IMR-90 (cell line): ENCODE measurements around the gene ERVK3-1. TPM values are rescaled to one million over a fixed set of nuclear protein-coding genes. Genes with fewer than 3 reads are reported as not detected.

Source experiments
- ATAC-seq: fragments of 200-7000 bp; cut with Tn5 transposase; 2 replicates; pipeline ENCODE4 v1.9.1; 2020; ENCODE audit warnings: low read depth, mild to moderate bottlenecking, moderate library complexity
- BruUV-seq: library from RNA; stranded (reverse); fragments of 400-500 nt; replicated peaks from 2 replicates; lab custom pipeline; 2021; lab: Mats Ljungman, UMichigan
- CTCF ChIA-PET: fragments of 300-600 bp; formaldehyde crosslinking; extraction: SDS; loops from one replicate; lab custom pipeline; 2021; ENCODE audit warnings: antibody characterized with exemption; lab: Yijun Ruan, JAX
- POLR2A ChIA-PET: fragments of 300-600 bp; sonication (Branson Sonifier 250); formaldehyde crosslinking; loops from one replicate; lab custom pipeline; 2022; ENCODE audit warnings: antibody characterized with exemption; ENCODE audit not compliant: unreplicated experiment; lab: Charles Lee
- DNase-seq: peaks from one replicate; pipeline ENCODE4 v3.0.0; 2013
- H2AFZ ChIP-seq: replicated peaks from 2 replicates; pipeline ENCODE3; 2013; ENCODE audit warnings: low read length, mild to moderate bottlenecking; ENCODE audit not compliant: poor library complexity
- H2AK5ac ChIP-seq: 2 replicates; pipeline ENCODE4 v1.6.1; 2013; ENCODE audit warnings: low read depth, low read length, inconsistent platforms
- H2AK9ac ChIP-seq: replicated peaks from 2 replicates; pipeline ENCODE3; 2013; ENCODE audit warnings: mild to moderate bottlenecking, low read depth, low read length, moderate library complexity; ENCODE audit not compliant: poor library complexity
- H2BK120ac ChIP-seq: 2 replicates; pipeline ENCODE4 v1.6.1; 2013; ENCODE audit warnings: low read depth, low read length, inconsistent platforms
- H2BK15ac ChIP-seq: 3 replicates; pipeline ENCODE4 v1.6.1; 2013; ENCODE audit warnings: low read depth, low read length, inconsistent platforms
- H2BK20ac ChIP-seq: 2 replicates; pipeline ENCODE4 v1.6.1; 2013; ENCODE audit warnings: low read depth, mild to moderate bottlenecking, inconsistent platforms, low read length, moderate library complexity
- H2BK5ac ChIP-seq: 2 replicates; pipeline ENCODE4 v1.6.1; 2013; ENCODE audit warnings: mild to moderate bottlenecking, low read depth, low read length, inconsistent platforms; ENCODE audit not compliant: poor library complexity, severe bottlenecking
- H3K14ac ChIP-seq: replicated peaks from 2 replicates; pipeline ENCODE4 v1.6.1; 2013; ENCODE audit warnings: low read depth, low read length, inconsistent platforms
- H3K18ac ChIP-seq: 2 replicates; pipeline ENCODE4 v1.6.1; 2013; ENCODE audit warnings: low read depth, low read length, control low read depth
- H3K23ac ChIP-seq: 2 replicates; pipeline ENCODE4 v1.6.1; 2013; ENCODE audit warnings: low read depth, low read length, inconsistent platforms
- H3K27ac ChIP-seq: 2 replicates; pipeline ENCODE4 v1.5.1; 2013; ENCODE audit warnings: mild to moderate bottlenecking, control low read depth, low read length; ENCODE audit not compliant: insufficient read depth
- H3K27me3 ChIP-seq: 2 replicates; pipeline ENCODE4 v1.6.1; 2013; ENCODE audit warnings: low read length; ENCODE audit not compliant: control insufficient read depth, insufficient read depth
- H3K36me3 ChIP-seq: 2 replicates; pipeline ENCODE4 v1.6.1; 2013; ENCODE audit warnings: low read length, mixed read lengths; ENCODE audit not compliant: control insufficient read depth, insufficient read depth
- H3K4ac ChIP-seq: 2 replicates; pipeline ENCODE4 v1.6.1; 2013; ENCODE audit warnings: low read depth, low read length, inconsistent platforms
- H3K4me1 ChIP-seq: 2 replicates; pipeline ENCODE4 v1.6.1; 2013; ENCODE audit warnings: low read length, mixed read lengths; ENCODE audit not compliant: control insufficient read depth, insufficient read depth
- H3K4me2 ChIP-seq: 2 replicates; pipeline ENCODE4 v1.6.1; 2013; ENCODE audit warnings: low read depth, mild to moderate bottlenecking, control low read depth, low read length, moderate library complexity
- H3K4me3 ChIP-seq: 2 replicates; pipeline ENCODE4 v1.5.1; 2013; ENCODE audit warnings: low read depth, mild to moderate bottlenecking, control low read depth, low read length, moderate library complexity; ENCODE audit not compliant: insufficient read depth
- H3K56ac ChIP-seq: 2 replicates; pipeline ENCODE4 v1.6.1; 2013; ENCODE audit warnings: low read length, inconsistent platforms; ENCODE audit not compliant: insufficient read depth; ENCODE audit errors: extremely low read depth
- H3K79me1 ChIP-seq, 2 experiments: 2 replicates each; pipeline ENCODE4 v1.6.1; 2013; ENCODE audit warnings: low read length in 2 of 2, inconsistent platforms in 1 of 2, low read depth in 1 of 2
- H3K9ac ChIP-seq: 2 replicates; pipeline ENCODE4 v1.6.1; 2013; ENCODE audit warnings: low read depth, low read length, control low read depth
- H3K9me1 ChIP-seq: 2 replicates; pipeline ENCODE4 v1.6.1; 2013; ENCODE audit warnings: low read length, inconsistent platforms; ENCODE audit not compliant: insufficient read depth
- H3K9me3 ChIP-seq: 2 replicates; pipeline ENCODE4 v1.6.1; 2013; ENCODE audit warnings: low read length; ENCODE audit not compliant: control insufficient read depth, insufficient read depth
- H4K20me1 ChIP-seq: 2 replicates; pipeline ENCODE4 v1.6.1; 2013; ENCODE audit warnings: low read length, inconsistent platforms; ENCODE audit not compliant: insufficient read depth
- H4K5ac ChIP-seq: 2 replicates; pipeline ENCODE4 v1.6.1; 2013; ENCODE audit warnings: mild to moderate bottlenecking, low read depth, low read length, control low read depth
- H4K8ac ChIP-seq, 2 experiments: 2 replicates each; pipeline ENCODE4 v1.6.1; 2013; ENCODE audit warnings: low read depth in 2 of 2, low read length in 2 of 2, control low read depth in 1 of 2, inconsistent platforms in 1 of 2
- H4K91ac ChIP-seq: 2 replicates; pipeline ENCODE4 v1.6.1; 2013; ENCODE audit warnings: low read depth, low read length, inconsistent platforms; ENCODE audit not compliant: insufficient read depth
- RAD21 ChIP-seq: IDR thresholded peaks from 2 replicates; pipeline ENCODE4 v1.6.1; 2012; ENCODE audit warnings: low read length, improper control_type of control experiment
- RCOR1 ChIP-seq: IDR thresholded peaks from 2 replicates; pipeline ENCODE4 v1.6.1; 2012; ENCODE audit warnings: mild to moderate bottlenecking, low read length, improper control_type of control experiment; ENCODE audit not compliant: insufficient replicate concordance
- RFX5 ChIP-seq: IDR thresholded peaks from 2 replicates; pipeline ENCODE4 v1.8.0; 2012; ENCODE audit warnings: low read depth, mild to moderate bottlenecking, low read length, moderate library complexity
- WGBS, 2 experiments: methylation state at CpG; one replicate each; pipeline versions ENCODE4 v1.1.5 to v1.1.7; 2013; ENCODE audit warnings: missing lambda C conversion rate in 2 of 2; ENCODE audit not compliant: insufficient read length in 1 of 2; ENCODE audit errors: extremely low coverage in 2 of 2; 5-methylcytosine and 5-hydroxymethylcytosine counted together
- dilution Hi-C: fragments of 300-500 bp; cut with HindIII; formaldehyde crosslinking; loops from one replicate; pipeline ENCODE4 v1.14.3; 2018; ENCODE audit warnings: low sequenced_read_pairs; ENCODE audit not compliant: unreplicated experiment
- in situ Hi-C: fragments of 300-500 bp; cut with MboI; formaldehyde crosslinking; loops from 3 replicates; pipeline ENCODE4 v1.14.3; 2019; ENCODE audit warnings: low sequenced_read_pairs, inconsistent platforms, mixed read lengths
- intact Hi-C: fragments of 100-400 bp; cut with micrococcal nuclease; formaldehyde crosslinking; loops from 2 replicates; pipeline ENCODE4 v1.10.0; 2022
- polyA plus RNA-seq, 3 experiments: library from polyadenylated mRNA; depleted of rRNA; stranded (reverse); fragments of >200 nt; gene quantifications; 2 replicates each; pipeline ENCODE4 v1.2.3, GENCODE V29; 2012; ENCODE audit warnings: low replicate concordance in 1 of 3
- total RNA-seq: library from RNA; depleted of rRNA; stranded (reverse); fragments of >200 nt; gene quantifications from 2 replicates; pipeline ENCODE4 v1.2.3, GENCODE V29; 2012

Gene ERVK3-1
- total and polyA plus RNA-seq, 2 of the 4 experiments (the other 2 are of a cell fraction): 33.0 to 39.3 TPM

DNA sequence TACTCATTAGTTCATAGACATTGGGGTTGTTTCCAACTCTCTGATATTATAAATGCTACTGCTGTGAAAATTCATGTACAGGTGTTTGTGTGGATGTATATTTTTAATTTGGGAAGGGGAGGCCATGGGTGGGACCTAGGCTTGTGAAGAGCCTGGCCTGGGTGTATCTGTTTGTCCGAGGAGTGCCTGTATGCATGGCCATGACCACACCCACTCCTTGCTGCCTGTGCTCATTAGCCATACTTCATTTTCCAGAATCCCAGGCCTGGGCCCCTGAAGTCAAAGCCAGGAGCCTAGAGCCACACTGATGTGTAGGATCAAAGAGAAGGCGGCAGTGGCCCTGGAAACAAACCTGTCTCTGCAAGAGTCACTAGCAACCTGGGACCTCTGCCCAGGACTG is 10.4 kb downstream of the ERVK3-1 start:
- Histone ChIP-seq H4K91ac (no peak overlapping the region), H3K36me3 (peaks cover 44% of the 10 kb centered on the region), H3K79me1 (peaks cover 20 to 22% of the 10 kb centered on the region in 2 experiments; a peak in 3 of 4 replicates), H4K20me1 (peaks cover 28% of the 10 kb centered on the region), H3K27ac (no peak overlapping the region), H3K4me2 (no peak overlapping the region), H3K14ac (no peak overlapping the region), H2AFZ (no peak overlapping the region), H3K9me3 (no peaks in the 10 kb centered on the region), H2AK5ac (no peak overlapping the region), H3K56ac (no peak overlapping the region), H3K9me1 (0 out of 2 replicates have a peak, but pooled peaks cover 10% of the 10 kb centered on the region), H3K4me1 (no peaks in the 10 kb centered on the region), H2BK120ac (no peak overlapping the region), H4K5ac (no peak overlapping the region), H3K4ac (no peak overlapping the region), H4K8ac (no peak overlapping the region), H3K18ac (no peak overlapping the region), H2BK15ac (no peak overlapping the region), H2AK9ac (no peak overlapping the region), H3K27me3 (no peaks in the 10 kb centered on the region), H3K4me3 (no peak overlapping the region), H3K9ac (no peak overlapping the region), H2BK20ac (no peak overlapping the region), H3K23ac (no peak overlapping the region), H2BK5ac (no peak overlapping the region)
- no peak for ATAC-seq
- no peak for DNase-seq
- ChIA-PET POLR2A (no interaction called here), CTCF (no interaction called here)
- no CpG with 5 or more reads among the region's 2 CpGs for WGBS, 2 experiments
- dilution Hi-C loops: no loop called here
- TF ChIP-seq RAD21 (no peak), RCOR1 (no peak), RFX5 (no peak)
- intact Hi-C loops: no loop called here
- in situ Hi-C loops: no loop called here
- no TSS peak for BruUV-seq
